Measurements from ENCODE around the gene PTPRE.

- TF ChIP-seq CTCF (IDR thresholded peaks at IDR 0.05), result no peak
- no peak for TF ChIP-seq POLR2AphosphoS5 (IDR thresholded peaks at IDR 0.05; ENCODE audit: low read depth, low read length)
- no peak for TF ChIP-seq RFX5 (IDR thresholded peaks at IDR 0.05; ENCODE audit: low read length)
- no peak for TF ChIP-seq FOXJ3 (CRISPR knock-in tag; IDR thresholded peaks at IDR 0.05)
- TF ChIP-seq EP300 (IDR thresholded peaks at IDR 0.05; ENCODE audit: borderline replicate concordance in 1 of 2, low read depth in 1 of 2, low read length in 1 of 2), result no peak
- TF ChIP-seq YY1 (IDR thresholded peaks at IDR 0.05; ENCODE audit: low read depth), result no peak
- no peak for TF ChIP-seq MXI1 (IDR thresholded peaks at IDR 0.05; ENCODE audit: low read depth, low read length)
- TF ChIP-seq EZH2phosphoT487 (IDR thresholded peaks at IDR 0.05; ENCODE audit: borderline replicate concordance, low read depth), result no peak
- no peak for TF ChIP-seq MAX (IDR thresholded peaks at IDR 0.05; ENCODE audit: low read depth)
- TF ChIP-seq, protein P1, sequence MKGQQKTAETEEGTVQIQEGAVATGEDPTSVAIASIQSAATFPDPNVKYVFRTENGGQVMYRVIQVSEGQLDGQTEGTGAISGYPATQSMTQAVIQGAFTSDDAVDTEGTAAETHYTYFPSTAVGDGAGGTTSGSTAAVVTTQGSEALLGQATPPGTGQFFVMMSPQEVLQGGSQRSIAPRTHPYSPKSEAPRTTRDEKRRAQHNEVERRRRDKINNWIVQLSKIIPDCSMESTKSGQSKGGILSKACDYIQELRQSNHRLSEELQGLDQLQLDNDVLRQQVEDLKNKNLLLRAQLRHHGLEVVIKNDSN (IDR thresholded peaks at IDR 0.05; ENCODE audit: borderline replicate concordance, low read depth), result no peak
- TF ChIP-seq RAD21 (IDR thresholded peaks at IDR 0.05; ENCODE audit: low read length), result no peak
- no peak for TF ChIP-seq GABPA (IDR thresholded peaks at IDR 0.05; ENCODE audit: low read depth)
- TF ChIP-seq RXRA (IDR thresholded peaks at IDR 0.05; ENCODE audit: borderline replicate concordance, low read depth), result no peak
These were observed 56.2 kb downstream of the PTPRE start for GRCh38 chr10:127963136-127963535.
